ENCODE results near the gene ADRB2.

ADRB2 gene

GRCh38 chr5:148780711-148781110 is 45.7 kb upstream of the ADRB2 start:
- no peaks in the 10 kb centered on the region for H3F3A ChIP-seq (ENCODE audit: control insufficient read depth, insufficient read depth)
- no peak overlapping the region for H3K4me3 ChIP-seq (ENCODE audit: low read length)
- H3K9me3 ChIP-seq (ENCODE audit: control insufficient read depth, insufficient read depth, low read length): no peaks in the 10 kb centered on the region
- no peaks in the 10 kb centered on the region for H4K20me1 ChIP-seq (ENCODE audit: control insufficient read depth, insufficient read depth, low read depth, low read length)
- no peak for TF ChIP-seq CTCF (IDR thresholded peaks at IDR 0.05; ENCODE audit: low read depth, low read length, poor library complexity, severe bottlenecking)
- TF ChIP-seq EZH2phosphoT487 (IDR thresholded peaks at IDR 0.05; ENCODE audit: borderline replicate concordance, low read length): no peak
- no peak overlapping the region for H3K4me2 ChIP-seq (ENCODE audit: low read length)
- no peaks in the 10 kb centered on the region for H3K36me3 ChIP-seq (ENCODE audit: control insufficient read depth, low read length)
- no peak overlapping the region for H3K27ac ChIP-seq (ENCODE audit: low read depth, low read length)
- H3K4me1 ChIP-seq (ENCODE audit: control insufficient read depth, low read length): no peaks in the 10 kb centered on the region
- H3K27me3 ChIP-seq (ENCODE audit: control insufficient read depth, low read length): no peaks in the 10 kb centered on the region
- H3K79me2 ChIP-seq (ENCODE audit: control insufficient read depth, low read length): no peaks in the 10 kb centered on the region
- no peaks in the 10 kb centered on the region for H3K9me2 ChIP-seq (replicated peaks; ENCODE audit: control insufficient read depth, low read length)

GRCh38 chr5:148781766-148782165 is 44.6 kb upstream of the ADRB2 start:
- Histone ChIP-seq H3K79me2 (ENCODE audit: control insufficient read depth, low read length) (no peaks in the 10 kb centered on the region), H3K4me3 (ENCODE audit: low read length) (no peak overlapping the region), H3K27me3 (ENCODE audit: control insufficient read depth, low read length) (no peaks in the 10 kb centered on the region), H3K4me2 (ENCODE audit: low read length) (no peak overlapping the region), H3K9me3 (ENCODE audit: control insufficient read depth, insufficient read depth, low read length) (no peaks in the 10 kb centered on the region), H3K27ac (ENCODE audit: low read depth, low read length) (no peak overlapping the region), H3K36me3 (ENCODE audit: control insufficient read depth, low read length) (no peaks in the 10 kb centered on the region), H4K20me1 (ENCODE audit: control insufficient read depth, insufficient read depth, low read depth, low read length) (no peaks in the 10 kb centered on the region), H3F3A (ENCODE audit: control insufficient read depth, insufficient read depth) (no peaks in the 10 kb centered on the region), H3K9me2 (replicated peaks; ENCODE audit: control insufficient read depth, low read length) (no peaks in the 10 kb centered on the region), H3K4me1 (ENCODE audit: control insufficient read depth, low read length) (no peaks in the 10 kb centered on the region)
- TF ChIP-seq EZH2phosphoT487 (IDR thresholded peaks at IDR 0.05; ENCODE audit: borderline replicate concordance, low read length) (no peak), CTCF (IDR thresholded peaks at IDR 0.05; ENCODE audit: low read depth, low read length, poor library complexity, severe bottlenecking) (no peak)

DNA sequence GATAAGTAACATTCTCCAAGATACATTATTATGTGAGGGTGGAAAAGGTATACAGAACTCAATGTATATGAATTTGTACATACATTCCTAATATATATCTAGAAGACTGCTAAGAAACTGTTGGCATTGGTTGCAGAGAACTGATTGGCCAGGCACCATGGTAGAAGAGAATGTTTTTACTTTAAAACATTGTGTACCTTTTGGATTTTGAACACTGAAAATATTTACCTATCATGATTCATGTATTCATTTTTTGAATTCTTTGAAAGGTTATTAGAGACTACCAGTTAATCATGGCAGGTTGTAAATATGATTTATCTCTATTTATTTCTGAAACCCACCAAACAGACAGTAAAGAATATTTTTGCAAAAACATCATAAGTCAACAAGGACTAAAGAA is 41.2 kb upstream of the ADRB2 start:
- Histone ChIP-seq H3K4me2 (ENCODE audit: low read length) (no peak overlapping the region), H3K27ac (ENCODE audit: low read depth, low read length) (no peak overlapping the region), H3K36me3 (ENCODE audit: control insufficient read depth, low read length) (no peaks in the 10 kb centered on the region), H3K4me3 (ENCODE audit: low read length) (no peak overlapping the region), H3K9me2 (replicated peaks; ENCODE audit: control insufficient read depth, low read length) (no peaks in the 10 kb centered on the region), H4K20me1 (ENCODE audit: control insufficient read depth, insufficient read depth, low read depth, low read length) (no peaks in the 10 kb centered on the region), H3F3A (ENCODE audit: control insufficient read depth, insufficient read depth) (no peaks in the 10 kb centered on the region), H3K27me3 (ENCODE audit: control insufficient read depth, low read length) (no peaks in the 10 kb centered on the region), H3K9me3 (ENCODE audit: control insufficient read depth, insufficient read depth, low read length) (no peaks in the 10 kb centered on the region), H3K4me1 (ENCODE audit: control insufficient read depth, low read length) (no peaks in the 10 kb centered on the region), H3K79me2 (ENCODE audit: control insufficient read depth, low read length) (no peaks in the 10 kb centered on the region)
- TF ChIP-seq CTCF (IDR thresholded peaks at IDR 0.05; ENCODE audit: low read depth, low read length, poor library complexity, severe bottlenecking) (no peak), EZH2phosphoT487 (IDR thresholded peaks at IDR 0.05; ENCODE audit: borderline replicate concordance, low read length) (no peak)

DNA sequence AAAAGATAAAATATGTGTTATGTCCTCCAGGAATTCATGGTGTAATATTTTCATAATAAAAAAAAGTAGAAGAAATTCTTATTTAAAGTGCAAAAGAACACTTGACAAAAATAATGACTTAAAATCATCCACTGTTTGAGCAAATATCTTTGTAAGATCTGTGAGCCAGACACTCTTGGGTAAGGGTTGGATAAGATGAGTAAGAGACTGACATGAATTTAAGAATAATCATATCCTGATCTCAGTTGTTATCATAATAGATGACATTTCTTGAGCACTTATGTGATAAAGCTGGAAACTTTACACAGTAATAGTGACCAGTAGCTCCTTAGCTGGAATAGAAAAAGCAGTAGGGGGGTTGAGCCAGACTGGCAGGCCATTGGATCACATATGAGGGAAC is 40.0 kb upstream of the ADRB2 start:
- no peak overlapping the region for H3K4me2 ChIP-seq (ENCODE audit: low read length)
- no peaks in the 10 kb centered on the region for H3K9me2 ChIP-seq (replicated peaks; ENCODE audit: control insufficient read depth, low read length)
- H3K27ac ChIP-seq (ENCODE audit: low read depth, low read length): no peak overlapping the region
- no peaks in the 10 kb centered on the region for H4K20me1 ChIP-seq (ENCODE audit: control insufficient read depth, insufficient read depth, low read depth, low read length)
- no peak for TF ChIP-seq CTCF (IDR thresholded peaks at IDR 0.05; ENCODE audit: low read depth, low read length, poor library complexity, severe bottlenecking)
- TF ChIP-seq EZH2phosphoT487 (IDR thresholded peaks at IDR 0.05; ENCODE audit: borderline replicate concordance, low read length): no peak
- H3K4me3 ChIP-seq (ENCODE audit: low read length): no peak overlapping the region
- no peaks in the 10 kb centered on the region for H3K4me1 ChIP-seq (ENCODE audit: control insufficient read depth, low read length)
- H3K9me3 ChIP-seq (ENCODE audit: control insufficient read depth, insufficient read depth, low read length): no peaks in the 10 kb centered on the region
- H3K79me2 ChIP-seq (ENCODE audit: control insufficient read depth, low read length): no peaks in the 10 kb centered on the region
- H3K27me3 ChIP-seq (ENCODE audit: control insufficient read depth, low read length): no peaks in the 10 kb centered on the region
- H3K36me3 ChIP-seq (ENCODE audit: control insufficient read depth, low read length): no peaks in the 10 kb centered on the region
- H3F3A ChIP-seq (ENCODE audit: control insufficient read depth, insufficient read depth): no peaks in the 10 kb centered on the region
